Ovary (tissue), 9 donors: ENCODE measurements around the gene LAMB4. TPM values are rescaled to one million over a fixed set of nuclear protein-coding genes. Genes with fewer than 3 reads are reported as not detected.

ENCODE experiments used
- DNase-seq, 5 donors: peaks; one replicate each; pipeline ENCODE4 v3.0.0-alpha.2; 2019 to 2020
- H3K27ac ChIP-seq, 2 donors: fragments of 200-600 bp; one replicate each; pipeline versions ENCODE4 v1.5.1 to v1.8.0; 2019 to 2022
- H3K27me3 ChIP-seq: fragments of 200-600 bp; one replicate; pipeline ENCODE4 v1.8.0; 2022
- H3K36me3 ChIP-seq: fragments of 200-600 bp; sonication (generic); one replicate; pipeline ENCODE4 v1.5.1; 2019
- H3K4me1 ChIP-seq: one replicate; pipeline ENCODE4 v1.8.1; 2013; ENCODE audit warnings: mild to moderate bottlenecking, moderate library complexity; ENCODE audit not compliant: insufficient read depth
- H3K4me3 ChIP-seq: fragments of 200-600 bp; sonication (generic); one replicate; pipeline ENCODE4 v1.5.1; 2017
- H3K9me3 ChIP-seq, 2 donors: fragments of 200-600 bp in 1 of 2; sonication (generic) in 1 of 2; one replicate each; pipeline versions ENCODE4 v1.5.1 to v1.8.1; 2013 to 2019; ENCODE audit warnings: mild to moderate bottlenecking in 1 of 2, moderate library complexity in 1 of 2
- CTCF ChIP-seq, 3 donors: fragments of 450-650 bp in 2 of 3; fragments of 200-600 bp in 1 of 3; IDR thresholded peaks; one replicate each; pipeline versions ENCODE4 v1.5.1 to v1.8.0; 2016 to 2022; ENCODE audit warnings: antibody characterized with exemption in 3 of 3, mild to moderate bottlenecking in 1 of 3
- EP300 ChIP-seq: sonication (generic); formaldehyde crosslinking; IDR thresholded peaks from one replicate; pipeline ENCODE4 v1.6.1; 2017; ENCODE audit warnings: antibody characterized with exemption
- POLR2A ChIP-seq: fragments of 450-650 bp; IDR thresholded peaks from one replicate; pipeline ENCODE4 v1.6.1; 2017; ENCODE audit warnings: antibody characterized with exemption, mild to moderate bottlenecking, moderate library complexity
- WGBS, 3 donors: extraction: QIAGEN DNeasy Blood & Tissue Kit in 1 of 3; methylation state at CpG; one replicate each; pipeline versions ENCODE4 v1.1.5 to v1.1.7; 2013 to 2017; 5-methylcytosine and 5-hydroxymethylcytosine counted together
- intact Hi-C, 4 donors: fragments of 100-400 bp; cut with DNase I; formaldehyde crosslinking; loops; one replicate each; pipeline versions ENCODE4 v1.11.0 to v1.15.1; 2022 to 2023
- polyA plus RNA-seq, 2 donors: library from polyadenylated mRNA; stranded (reverse); fragments of 200-250 nt in 1 of 2; fragments of 350-450 nt in 1 of 2; fragmentation: Illumina TruSeq in 1 of 2; extraction: RNeasy Lipid Tissue Mini Kit (QIAGEN cat#74804) in 1 of 2; gene quantifications; one replicate each; pipeline ENCODE4 v1.2.3, GENCODE V29; 2013 to 2014
- total RNA-seq, 7 donors: library from RNA; depleted of rRNA in 2 of 7; stranded (reverse); fragments of >200 nt in 2 of 7; fragmentation: NEBNext Ultra II Directional in 3 of 7; extraction: Animal tissue kit (Norgen Biotek cat#: 25700) in 3 of 7; gene quantifications; one replicate each; pipeline versions ENCODE4 v1.1.0 to v1.2.4, GENCODE V29; 2016 to 2023
- donor health status: DM: no; HTN: no; CAD: no; lungs with moderate emphysema.
- donor health status: DM: no; HTN: no; CAD: no.
- donor health status: Bipolar disorder and iron deficiency.
- donor health status: DM: yes; HTN: yes; CAD: no.
- donor health status: DM: no; HTN: no; CAD: no.
- donor health status: DM: yes; HTN: yes; CAD: no.

The LAMB4 gene
- total and polyA plus RNA-seq, 9 donors: 0.10 to 0.17 TPM; not detected in 7

- Histone ChIP-seq H3K27me3 (no peaks in the 10 kb centered on the region), H3K9me3 (no peaks in the 10 kb centered on the region), H3K36me3 (no peaks in the 10 kb centered on the region), H3K27ac (no peak overlapping the region), H3K4me3 (no peak overlapping the region), H3K4me1 (no peaks in the 10 kb centered on the region)
- WGBS, 3 donors: 73 to 92% (median 81%) methylated on average over 2 of the region's 2 CpGs
- intact Hi-C loops: no loop called here
- TF ChIP-seq CTCF (IDR thresholded peaks at IDR 0.05) (no peak), EP300 (no peak), POLR2A (no peak)
- no peak for DNase-seq
Measured at GRCh38 chr7:108112683-108113082, 17.5 kb downstream of the LAMB4 start.

- DNase-seq: no peak
Measured at GRCh38 chr7:108109221-108109908, 20.8 kb downstream of the LAMB4 start.

GRCh38 chr7:108108131-108108530 is 22.0 kb downstream of the LAMB4 start:
- Histone ChIP-seq H3K36me3 (no peaks in the 10 kb centered on the region), H3K4me3 (no peak overlapping the region)

More at GRCh38 chr7:108109221-108109908, 20.8 kb downstream of the LAMB4 start:
- Histone ChIP-seq H3K36me3 (no peaks in the 10 kb centered on the region), H3K9me3 (no peaks in the 10 kb centered on the region), H3K27ac (no peak overlapping the region), H3K27me3 (no peaks in the 10 kb centered on the region), H3K4me3 (no peak overlapping the region), H3K4me1 (no peaks in the 10 kb centered on the region)
- TF ChIP-seq CTCF (IDR thresholded peaks at IDR 0.05): no peak
- no peak for TF ChIP-seq EP300
- TF ChIP-seq POLR2A: no peak
- intact Hi-C loops: no loop called here
- WGBS, 3 donors: 84 to 88% (median 88%) methylated on average over 2 of the region's 2 CpGs

GRCh38 chr7:108104324-108104723 is 25.8 kb downstream of the LAMB4 start:
- Histone ChIP-seq H3K36me3 (no peaks in the 10 kb centered on the region), H3K9me3 (no peaks in the 10 kb centered on the region), H3K4me1 (no peaks in the 10 kb centered on the region), H3K4me3 (no peak overlapping the region), H3K27me3 (no peaks in the 10 kb centered on the region), H3K27ac (no peak overlapping the region)
- DNase-seq: no peak
- intact Hi-C loops: no loop called here
- 56 to 73% (median 67%) methylated on average over 7 of the region's 7 CpGs for WGBS, 3 donors
- TF ChIP-seq CTCF (IDR thresholded peaks at IDR 0.05) (no peak), POLR2A (no peak), EP300 (no peak)

More at GRCh38 chr7:108108131-108108530, 22.0 kb downstream of the LAMB4 start:
- H3K27ac ChIP-seq: no peak overlapping the region
- no peaks in the 10 kb centered on the region for H3K9me3 ChIP-seq
- TF ChIP-seq EP300 (no peak), CTCF (IDR thresholded peaks at IDR 0.05) (no peak), POLR2A (no peak)
- intact Hi-C loops: no loop called here
- H3K27me3 ChIP-seq: no peaks in the 10 kb centered on the region
- H3K4me1 ChIP-seq: no peaks in the 10 kb centered on the region
- DNase-seq: no peak
